Measurements from ENCODE around the gene DAD1. TPM values are rescaled to one million over a fixed set of nuclear protein-coding genes. Genes with fewer than 3 reads are reported as not detected.
A peak's percentile ranks its signal among the peaks of the same experiment; 100 is the strongest.
"Not testable (repeated sequence)": the region's sequence is repeated elsewhere in the genome, so short reads cannot be mapped to it uniquely, and the experiment has no call there.

The DAD1 gene
- total and polyA plus RNA-seq, 8 donors = 36.8 to 236 (median 172) TPM; not detected in 1

GRCh38 chr14:22554498-22555383 lies 34.3 kb downstream of the DAD1 start:
- DNase-seq = no peak
- Histone ChIP-seq H3K27me3 (no peaks in the 10 kb centered on the region), H3K4me3 (no peak overlapping the region), H3K36me3 (no peaks in the 10 kb centered on the region), H3K4me1 (peaks cover 33 to 58% (median 52%) of the 10 kb centered on the region in 4 donors), H3K27ac (peak overlapping the region; percentile 23 to 91 (median 85)), H3K9me3 (no peaks in the 10 kb centered on the region)
- intact Hi-C loops (cut with DNase I; ENCODE audit: low total_unique reads) = loop anchor here (10.0 kb wide), 1 partner anchor 290 kb away; no protein-coding TSS in a partner anchor
- TF ChIP-seq CTCF (IDR thresholded peaks at IDR 0.05) (no peak), POLR2A (IDR thresholded peaks at IDR 0.05) (no peak), EP300 (IDR thresholded peaks at IDR 0.05) (no peak), POLR2AphosphoS5 (IDR thresholded peaks at IDR 0.05) (no peak)
- 78 to 84% (median 83%) methylated on average over 15 of the region's 15 CpGs for WGBS, 5 donors

GRCh38 chr14:22553861-22554497 lies 35.0 kb downstream of the DAD1 start:
- DNase-seq, H3K36me3 ChIP-seq, H3K4me3 ChIP-seq, H3K27me3 ChIP-seq, H3K9me3 ChIP-seq: not testable (repeated sequence)
- Histone ChIP-seq H3K4me1 (peaks cover 26 to 58% (median 45%) of the 10 kb centered on the region in 4 donors), H3K27ac (peak overlapping the region; percentile 23 to 85 (median 53))
- intact Hi-C loops (cut with DNase I; ENCODE audit: low total_unique reads) = loop anchor here (10.0 kb wide), 1 partner anchor 291 kb away; no protein-coding TSS in a partner anchor
- 64 to 89% (median 85%) methylated on average over 8 to 11 of the region's 14 CpGs for WGBS, 5 donors

- no peaks in the 10 kb centered on the region for H3K27me3 ChIP-seq
- H3K36me3 ChIP-seq = no peaks in the 10 kb centered on the region
- TF ChIP-seq POLR2A (IDR thresholded peaks at IDR 0.05) = no peak
- no peak for TF ChIP-seq EP300 (IDR thresholded peaks at IDR 0.05)
- TF ChIP-seq POLR2AphosphoS5 (IDR thresholded peaks at IDR 0.05) = no peak
- no peak for TF ChIP-seq CTCF (IDR thresholded peaks at IDR 0.05)
- intact Hi-C loops (cut with DNase I; ENCODE audit: low total_unique reads) = loop anchor here (10.0 kb wide), 1 partner anchor 291 kb away; no protein-coding TSS in a partner anchor
- peaks cover 20 to 55% (median 40%) of the 10 kb centered on the region in 4 donors for H3K4me1 ChIP-seq
- H3K9me3 ChIP-seq = no peaks in the 10 kb centered on the region
- H3K27ac ChIP-seq = peak overlapping the region in 4 of 5 donors; percentile 10 to 85 (median 69)
- 79 to 93% (median 86%) methylated on average over 5 of the region's 5 CpGs for WGBS, 5 donors
- DNase-seq = no peak
- H3K4me3 ChIP-seq = no peak overlapping the region
These were observed 35.6 kb downstream of the DAD1 start for GRCh38 chr14:22553445-22553844.

- 93 to 100% (median 96%) methylated on average over 2 of the region's 2 CpGs for WGBS, 5 donors
- Histone ChIP-seq H3K36me3 (no peaks in the 10 kb centered on the region), H3K4me3 (no peak overlapping the region), H3K4me1 (peaks cover 20 to 55% (median 39%) of the 10 kb centered on the region in 4 donors), H3K27me3 (no peaks in the 10 kb centered on the region), H3K9me3 (no peaks in the 10 kb centered on the region), H3K27ac (peak overlapping the region in 3 of 5 donors; percentile 11 to 53 (median 15))
- no peak for TF ChIP-seq CTCF (IDR thresholded peaks at IDR 0.05)
- no peak for TF ChIP-seq POLR2A (IDR thresholded peaks at IDR 0.05)
- TF ChIP-seq EP300 (IDR thresholded peaks at IDR 0.05) = no peak
- TF ChIP-seq POLR2AphosphoS5 (IDR thresholded peaks at IDR 0.05) = no peak
- no peak for DNase-seq
- intact Hi-C loops (cut with DNase I; ENCODE audit: low total_unique reads) = loop anchor here (10.0 kb wide), 1 partner anchor 292 kb away; no protein-coding TSS in a partner anchor
These were observed 36.3 kb downstream of the DAD1 start for GRCh38 chr14:22552827-22553076.
